GM18951 (cell line): ENCODE results near the gene SFI1.

ENCODE experiments used
- POLR2A ChIP-seq: IDR thresholded peaks from 4 replicates; pipeline ENCODE4 v1.6.1; 2011; ENCODE audit warnings: mild to moderate bottlenecking; ENCODE audit not compliant: insufficient read length, insufficient read depth; ENCODE audit errors: extremely low read depth
- in situ Hi-C: fragments of 300-500 bp; cut with MboI; formaldehyde crosslinking; loops from one replicate; pipeline ENCODE4 v1.12.0; 2022; ENCODE audit warnings: low sequenced_read_pairs, mixed read lengths, inconsistent platforms; ENCODE audit not compliant: unreplicated experiment

SFI1 gene

DNA sequence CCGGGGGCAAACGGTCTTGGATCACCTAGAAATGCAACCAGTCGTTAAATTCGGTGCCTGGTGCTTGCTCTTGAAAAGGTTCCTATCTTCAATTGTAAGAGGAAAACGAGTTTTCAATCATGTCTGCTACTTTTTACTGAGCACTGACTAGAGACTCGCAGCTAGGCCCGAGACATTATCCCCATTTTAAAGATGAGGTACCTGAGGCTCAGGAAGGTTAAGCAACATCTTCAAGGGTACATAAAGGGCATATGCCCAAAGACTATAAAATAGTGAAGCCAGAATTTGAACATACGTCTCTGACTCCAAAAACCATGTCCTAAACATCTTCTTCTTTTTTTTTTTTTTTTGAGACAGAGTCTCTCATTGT, 166.3 kb downstream of the SFI1 start:
- in situ Hi-C loops: loop anchor here (10.0 kb wide), 1 partner anchor 292 kb away; no protein-coding TSS in a partner anchor

More for the DNA sequence above, 166.3 kb downstream of the SFI1 start:
- TF ChIP-seq POLR2A: no peak
